Right cardiac atrium (tissue), 5 donors: ENCODE results near the gene TAS2R1. TPM values are rescaled to one million over a fixed set of nuclear protein-coding genes. Genes with fewer than 3 reads are reported as not detected.
"Not testable (repeated sequence)": the region's sequence is repeated elsewhere in the genome, so short reads cannot be mapped to it uniquely, and the experiment has no call there.

Source experiments
- ATAC-seq, 2 donors: fragments of 200-7000 bp; cut with Tn5 transposase; one replicate each; pipeline versions ENCODE4 v1.8.0 to v1.9.1; 2020; ENCODE audit warnings: moderate library complexity in 2 of 2, mild to moderate bottlenecking in 1 of 2
- DNase-seq, 3 donors: peaks; one replicate each; pipeline ENCODE4 v3.0.0-alpha.2; 2020
- H3K27ac ChIP-seq: one replicate; pipeline ENCODE4 v1.5.1; 2013; ENCODE audit warnings: mild to moderate bottlenecking, low read length, control low read depth, moderate library complexity
- H3K27me3 ChIP-seq: one replicate; pipeline ENCODE4 v1.6.1; 2013; ENCODE audit not compliant: control insufficient read depth, insufficient read depth
- H3K4me1 ChIP-seq: one replicate; pipeline ENCODE4 v1.6.1; 2013; ENCODE audit warnings: low read length; ENCODE audit not compliant: control insufficient read depth, insufficient read depth
- H3K4me3 ChIP-seq: one replicate; pipeline ENCODE4 v1.5.1; 2013; ENCODE audit warnings: low read length, control low read depth
- H3K9me3 ChIP-seq: one replicate; pipeline ENCODE4 v1.6.1; 2013; ENCODE audit warnings: low read length; ENCODE audit not compliant: control insufficient read depth
- WGBS: extraction: QIAGEN DNeasy Blood & Tissue Kit; methylation state at CpG from one replicate; pipeline ENCODE4 v1.1.7; 2013; 5-methylcytosine and 5-hydroxymethylcytosine counted together
- intact Hi-C, 4 donors: fragments of 100-400 bp; cut with DNase I; formaldehyde crosslinking; loops; one replicate each; pipeline versions ENCODE4 v1.11.0 to v1.14.0; 2022 to 2023
- polyA plus RNA-seq: library from polyadenylated mRNA; stranded (reverse); fragments of 200-250 nt; gene quantifications from one replicate; pipeline ENCODE4 v1.2.3, GENCODE V29; 2013
- total RNA-seq, 4 donors: library from RNA; stranded (reverse); fragmentation: NEBNext Ultra II Directional; extraction: Animal tissue kit (Norgen Biotek cat#: 25700); gene quantifications; one replicate each; pipeline ENCODE4 v1.2.1, GENCODE V29; 2021
- donor health status: healthy with polysubstance abuse.
- donor health status: DM: no; HTN: yes; CAD: no.
- donor health status: DM: no; HTN: no; CAD: no.
- donor health status: DM: no; HTN: yes; CAD: no; lungs with severe emphysema.
- donor health status: DM: yes; HTN: yes; CAD: no.

Gene TAS2R1
- total and polyA plus RNA-seq, 5 donors = not detected

DNA sequence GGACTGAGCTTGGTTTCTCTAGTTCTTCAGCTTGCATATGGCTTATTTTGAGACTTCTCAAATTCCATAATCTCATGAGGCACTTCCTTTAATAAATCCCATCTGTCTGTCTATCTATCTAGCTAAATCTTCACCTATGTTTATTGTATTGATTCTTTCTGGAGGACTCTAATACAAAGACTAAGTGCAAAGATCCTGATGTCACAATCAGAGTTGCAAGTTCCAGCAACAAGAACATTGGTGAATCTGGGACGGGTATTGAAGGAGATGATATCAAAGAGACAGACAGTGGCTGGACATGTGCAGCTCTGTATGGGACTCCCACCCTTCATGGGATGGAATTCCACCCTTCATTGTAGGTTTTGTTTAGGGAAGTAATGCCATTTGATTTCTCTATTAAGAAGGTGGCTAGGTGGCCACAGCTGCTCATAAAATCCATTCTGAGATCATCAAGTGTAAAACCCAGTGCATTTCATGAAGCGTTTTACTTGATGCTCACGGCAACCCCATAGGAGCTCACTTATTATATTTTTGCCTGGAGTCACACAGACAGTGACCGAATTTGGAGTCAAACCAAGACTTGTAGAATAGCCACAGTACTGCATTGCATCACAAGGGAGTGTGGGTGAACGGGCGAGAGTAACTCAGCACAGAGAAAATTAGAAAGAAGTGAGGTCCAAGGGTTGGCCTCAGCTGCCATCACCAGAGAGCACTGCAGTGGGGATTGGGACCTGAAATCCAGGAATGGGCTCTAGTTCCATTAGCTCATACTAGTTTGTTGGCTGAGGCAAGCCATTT lies 24.9 kb downstream of the TAS2R1 start:
- H3K27ac ChIP-seq = no peak overlapping the region
- no peak for DNase-seq
- intact Hi-C loops = no loop called here
- H3K27me3 ChIP-seq = no peaks in the 10 kb centered on the region
- no peak for ATAC-seq
- 89% methylated on average over 6 of the region's 6 CpGs for WGBS
- no peak overlapping the region for H3K4me3 ChIP-seq
- peaks cover 3% of the 10 kb centered on the region for H3K9me3 ChIP-seq
- no peaks in the 10 kb centered on the region for H3K4me1 ChIP-seq

DNA sequence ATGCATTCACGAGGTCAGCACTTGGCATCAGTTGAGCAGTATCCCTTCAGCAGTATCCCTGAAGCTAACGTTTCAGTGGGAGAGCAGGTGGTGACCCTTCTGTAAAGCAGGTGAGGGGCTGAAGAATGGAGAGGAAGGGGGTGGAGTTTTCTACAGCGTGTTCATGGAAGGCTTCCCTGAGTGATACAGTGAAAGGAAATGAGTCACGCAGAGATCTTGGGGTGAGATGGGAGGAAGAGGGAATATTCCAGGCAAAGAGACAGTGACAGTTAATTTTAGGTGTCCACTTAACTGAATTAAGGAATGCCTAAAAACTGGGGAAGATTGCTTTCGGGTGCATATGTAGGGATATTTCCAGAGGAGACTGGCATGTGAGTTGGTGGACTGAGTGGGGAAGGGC lies 25.7 kb downstream of the TAS2R1 start:
- WGBS = 66% methylated on average over 5 of the region's 5 CpGs
- Histone ChIP-seq H3K4me3 (no peak overlapping the region), H3K27me3 (no peaks in the 10 kb centered on the region), H3K9me3 (peaks cover 3% of the 10 kb centered on the region), H3K27ac (no peak overlapping the region), H3K4me1 (no peaks in the 10 kb centered on the region)
- ATAC-seq (no peak), DNase-seq (no peak)
- intact Hi-C loops = no loop called here

DNA sequence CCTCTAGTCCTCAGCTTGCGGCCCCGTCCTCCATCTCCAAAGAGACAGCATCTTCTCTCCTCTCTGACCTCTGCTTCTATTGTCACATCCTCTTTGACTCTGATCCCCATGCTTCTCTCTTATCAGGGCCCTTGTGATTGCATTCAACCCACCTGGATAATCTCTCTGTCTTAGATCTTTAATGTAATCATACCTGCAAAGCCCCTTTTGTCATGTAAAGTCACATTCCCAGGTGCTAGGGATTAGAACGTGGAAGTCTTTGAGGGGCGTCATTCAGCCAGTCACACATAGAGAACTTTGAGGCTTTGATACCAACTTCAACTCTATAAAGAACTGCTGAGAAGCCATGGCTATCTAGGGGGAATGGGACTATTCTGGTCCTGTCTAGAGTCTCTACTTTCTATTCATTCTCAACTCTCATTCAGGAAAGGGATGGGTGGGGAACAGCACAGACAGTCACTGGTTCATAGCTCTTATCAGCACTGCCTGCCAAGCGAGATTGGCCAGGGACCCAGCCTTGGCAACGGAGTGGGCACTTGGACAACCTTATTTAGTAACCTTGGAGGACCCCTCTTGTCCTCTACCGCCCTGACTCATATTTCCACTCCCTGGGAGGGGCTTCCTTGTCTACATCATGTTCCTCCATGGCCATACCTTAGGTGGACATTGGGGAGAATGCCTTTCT lies 29.0 kb downstream of the TAS2R1 start:
- Histone ChIP-seq H3K27ac (no peak overlapping the region), H3K27me3 (no peaks in the 10 kb centered on the region), H3K4me1 (no peaks in the 10 kb centered on the region), H3K9me3 (peaks cover 4% of the 10 kb centered on the region), H3K4me3 (no peak overlapping the region)
- intact Hi-C loops = no loop called here
- 69% methylated on average over 7 of the region's 7 CpGs for WGBS
- DNase-seq (peak in 1 of 3 donors; percentile 58), ATAC-seq (peak; percentile 51 to 54)

GRCh38 chr5:9599391-9599790 lies 30.8 kb downstream of the TAS2R1 start:
- DNase-seq (no peak), ATAC-seq (no peak)
- no peaks in the 10 kb centered on the region for H3K27me3 ChIP-seq
- 61% methylated on average over 3 of the region's 3 CpGs for WGBS
- no peaks in the 10 kb centered on the region for H3K4me1 ChIP-seq
- H3K9me3 ChIP-seq = peaks cover 6% of the 10 kb centered on the region
- no peak overlapping the region for H3K4me3 ChIP-seq
- intact Hi-C loops = no loop called here
- no peak overlapping the region for H3K27ac ChIP-seq

DNA sequence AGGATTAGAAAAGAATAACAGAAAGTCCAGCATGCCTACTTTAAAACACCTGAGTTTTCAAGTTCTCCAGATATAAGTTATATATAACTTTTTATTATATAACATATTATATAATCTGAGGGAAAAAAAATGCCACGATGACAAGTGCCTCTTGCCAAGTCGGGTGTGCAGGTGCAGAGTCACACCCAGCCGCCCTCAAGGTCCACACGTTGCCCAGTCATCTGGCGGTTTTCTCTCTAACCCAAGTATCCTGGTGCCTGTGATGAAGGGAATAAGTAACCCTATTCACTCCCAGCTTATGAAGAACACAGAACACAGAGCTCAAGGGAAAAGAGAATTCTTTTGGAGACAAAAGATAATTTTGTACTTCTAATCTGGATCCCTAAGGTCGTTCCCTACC lies 31.8 kb downstream of the TAS2R1 start:
- H3K4me3 ChIP-seq, intact Hi-C loops, ATAC-seq, DNase-seq, H3K27ac ChIP-seq, H3K9me3 ChIP-seq, H3K27me3 ChIP-seq, H3K4me1 ChIP-seq: not testable (repeated sequence)
- whole genome bisulfite sequencing = 77% methylated on average over 6 of the region's 6 CpGs

DNA sequence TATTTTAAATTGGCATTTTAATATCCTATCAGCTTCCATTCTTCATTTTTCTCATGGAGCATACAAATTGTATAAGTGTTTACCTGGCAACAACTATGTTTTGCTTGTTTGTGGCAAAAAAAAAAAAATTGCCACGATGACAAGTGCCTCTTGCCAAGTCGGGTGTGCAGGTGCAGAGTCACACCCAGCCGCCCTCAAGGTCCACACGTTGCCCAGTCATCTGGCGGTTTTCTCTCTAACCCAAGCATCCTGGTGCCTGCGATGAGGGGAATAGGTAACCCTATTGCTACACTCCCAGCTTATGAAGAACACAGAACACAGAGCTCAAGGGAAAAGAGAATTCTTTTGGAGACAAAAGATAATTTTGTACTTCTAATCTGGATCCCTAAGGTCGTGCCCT lies 32.8 kb downstream of the TAS2R1 start:
- ATAC-seq, H3K27me3 ChIP-seq, intact Hi-C loops, H3K4me1 ChIP-seq, DNase-seq, H3K4me3 ChIP-seq, H3K27ac ChIP-seq, H3K9me3 ChIP-seq: not testable (repeated sequence)
- 78% methylated on average over 7 of the region's 7 CpGs for WGBS

DNA sequence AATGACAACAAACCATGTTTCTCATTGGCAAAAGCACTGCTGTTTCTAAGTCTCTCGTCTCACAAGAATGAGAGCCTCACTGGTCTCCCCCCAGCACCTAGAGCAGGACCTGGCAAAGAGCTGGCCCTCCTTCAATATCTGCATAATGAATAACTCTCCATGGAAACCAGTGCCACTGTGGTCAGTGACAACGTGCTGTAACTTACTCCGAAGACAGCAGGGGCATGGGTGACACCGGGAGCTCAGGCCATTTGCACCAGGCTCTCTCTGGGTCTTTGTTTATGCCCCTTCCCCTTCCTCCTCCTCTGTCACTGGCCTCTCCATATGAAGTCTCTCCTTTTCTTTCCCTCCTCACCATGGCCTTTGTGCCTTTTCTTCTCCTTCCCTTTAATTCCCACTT lies 33.3 kb downstream of the TAS2R1 start:
- intact Hi-C loops = no loop called here
- DNase-seq (no peak), ATAC-seq (no peak)
- 26% methylated on average over 4 of the region's 4 CpGs for WGBS
- no peak overlapping the region for H3K27ac ChIP-seq
- peaks cover 5% of the 10 kb centered on the region for H3K9me3 ChIP-seq
- H3K4me1 ChIP-seq = no peaks in the 10 kb centered on the region
- no peak overlapping the region for H3K4me3 ChIP-seq
- no peaks in the 10 kb centered on the region for H3K27me3 ChIP-seq

GRCh38 chr5:9596171-9596780 lies 33.9 kb downstream of the TAS2R1 start:
- ATAC-seq = no peak
- Histone ChIP-seq H3K27me3 (no peaks in the 10 kb centered on the region), H3K27ac (no peak overlapping the region), H3K4me3 (no peak overlapping the region), H3K9me3 (peaks cover 6% of the 10 kb centered on the region), H3K4me1 (no peaks in the 10 kb centered on the region)
- no peak for DNase-seq
- 50% methylated on average over 6 of the region's 6 CpGs for WGBS
- intact Hi-C loops = no loop called here

DNA sequence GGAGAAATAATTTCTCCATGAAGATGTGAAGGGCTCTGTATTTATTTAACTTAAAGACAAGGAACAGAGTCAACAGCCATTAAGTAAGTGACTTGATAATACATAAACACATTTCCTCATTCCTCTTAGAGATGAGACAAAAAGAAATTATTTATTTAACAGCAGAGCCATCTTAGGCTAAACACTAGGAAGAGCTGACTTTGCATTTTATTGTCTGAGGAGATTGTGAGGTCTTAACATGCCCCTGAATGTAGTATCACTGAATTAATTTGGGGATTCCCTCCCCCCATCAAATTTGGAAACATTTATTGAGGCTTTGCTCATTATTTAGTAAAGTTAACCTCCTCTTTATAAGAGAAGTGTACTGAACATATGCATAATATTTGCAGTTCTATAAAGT lies 35.2 kb downstream of the TAS2R1 start:
- H3K27me3 ChIP-seq = no peaks in the 10 kb centered on the region
- H3K27ac ChIP-seq = no peak overlapping the region
- DNase-seq (no peak), ATAC-seq (no peak)
- no peak overlapping the region for H3K4me3 ChIP-seq
- H3K4me1 ChIP-seq = no peaks in the 10 kb centered on the region
- intact Hi-C loops = no loop called here
- H3K9me3 ChIP-seq = peaks cover 6% of the 10 kb centered on the region

GRCh38 chr5:9589049-9589835 lies 40.9 kb downstream of the TAS2R1 start:
- Histone ChIP-seq H3K9me3 (peaks cover 4% of the 10 kb centered on the region), H3K4me1 (no peaks in the 10 kb centered on the region), H3K27ac (no peak overlapping the region), H3K4me3 (no peak overlapping the region), H3K27me3 (no peaks in the 10 kb centered on the region)
- WGBS = 80% methylated on average over 7 of the region's 7 CpGs
- intact Hi-C loops = no loop called here
- DNase-seq (no peak), ATAC-seq (no peak)

- intact Hi-C loops = no loop called here
- DNase-seq = no peak
- H3K4me1 ChIP-seq = no peaks in the 10 kb centered on the region
- H3K4me3 ChIP-seq = no peak overlapping the region
- WGBS = 70% methylated on average over 6 of the region's 6 CpGs
- H3K27ac ChIP-seq = no peak overlapping the region
- no peak for ATAC-seq
- H3K9me3 ChIP-seq = peaks cover 4% of the 10 kb centered on the region
- no peaks in the 10 kb centered on the region for H3K27me3 ChIP-seq
These were observed 41.9 kb downstream of the TAS2R1 start for GRCh38 chr5:9588254-9588653.
